Endodermal cell (in vitro differentiated cells): ENCODE measurements around the gene PARD3B. TPM values are rescaled to one million over a fixed set of nuclear protein-coding genes. Genes with fewer than 3 reads are reported as not detected.

Experiments
- DNase-seq: peaks from one replicate; pipeline ENCODE4 v3.0.0-alpha.2; 2017
- H3K27ac ChIP-seq: 2 replicates; pipeline ENCODE4 v1.5.1; 2013; ENCODE audit warnings: mild to moderate bottlenecking, low read depth, low read length, moderate library complexity
- H3K27me3 ChIP-seq: 2 replicates; pipeline ENCODE4 v1.6.1; 2013; ENCODE audit warnings: mild to moderate bottlenecking, low read length, moderate library complexity; ENCODE audit not compliant: insufficient read depth, control insufficient read depth, poor library complexity, severe bottlenecking
- H3K36me3 ChIP-seq: 2 replicates; pipeline ENCODE4 v1.7.0; 2013; ENCODE audit warnings: mild to moderate bottlenecking, low read length, moderate library complexity; ENCODE audit not compliant: control insufficient read depth, insufficient read depth
- H3K4me1 ChIP-seq: one replicate; pipeline ENCODE4 v1.7.0; 2013; ENCODE audit warnings: low read length; ENCODE audit not compliant: control insufficient read depth, insufficient read depth
- H3K4me3 ChIP-seq: 2 replicates; pipeline ENCODE4 v1.5.1; 2013; ENCODE audit warnings: mild to moderate bottlenecking, low read length, moderate library complexity
- H3K9ac ChIP-seq: 2 replicates; pipeline ENCODE4 v1.6.1; 2013; ENCODE audit warnings: mild to moderate bottlenecking, low read length, moderate library complexity; ENCODE audit not compliant: poor library complexity, severe bottlenecking; ENCODE audit errors: extremely low read depth
- H3K9me3 ChIP-seq: 2 replicates; pipeline ENCODE4 v1.6.1; 2013; ENCODE audit warnings: mild to moderate bottlenecking, low read length, moderate library complexity; ENCODE audit not compliant: control insufficient read depth
- H3K27ac Mint-ChIP-seq: 2 replicates; pipeline ENCODE4 v1.8.0; 2020; ENCODE audit warnings: mixed read lengths
- H3K27me3 Mint-ChIP-seq: 2 replicates; pipeline ENCODE4 v1.8.0; 2021; ENCODE audit warnings: mild to moderate bottlenecking, mixed read lengths; ENCODE audit not compliant: insufficient read depth
- H3K36me3 Mint-ChIP-seq: 2 replicates; pipeline ENCODE4 v1.8.0; 2020; ENCODE audit warnings: low read depth, mixed read lengths
- H3K4me1 Mint-ChIP-seq: 2 replicates; pipeline ENCODE4 v1.8.0; 2020; ENCODE audit warnings: mixed read lengths
- H3K4me3 Mint-ChIP-seq: 2 replicates; pipeline ENCODE4 v1.8.0; 2020; ENCODE audit warnings: mild to moderate bottlenecking, moderate library complexity, mixed read lengths
- H3K9me3 Mint-ChIP-seq: 2 replicates; pipeline ENCODE4 v1.8.0; 2020; ENCODE audit warnings: mild to moderate bottlenecking, mixed read lengths
- WGBS, 2 experiments: methylation state at CpG; one replicate each; pipeline versions ENCODE4 v1.1.5 to v1.1.7; 2013; ENCODE audit warnings: missing lambda C conversion rate in 2 of 2, mixed read lengths in 1 of 2; ENCODE audit not compliant: insufficient coverage in 1 of 2, insufficient read length in 1 of 2; 5-methylcytosine and 5-hydroxymethylcytosine counted together
- total RNA-seq, 2 donors: library from RNA; stranded (reverse); fragmentation: NEBNext Ultra II Directional in 1 of 2; extraction: Animal tissue kit (Norgen Biotek cat#: 25700) in 1 of 2; gene quantifications; 2 replicates in 1 of 2; 3 replicates in 1 of 2; pipeline ENCODE4 v1.2.1, GENCODE V29; 2021
- TF ChIP-seq, protein P1 (sequence below): fragments of 200-600 bp; sonication (generic); conservative IDR thresholded peaks from 2 replicates; pipeline ENCODE4 v1.5.0; 2021; ENCODE audit warnings: antibody characterized with exemption, mild to moderate bottlenecking

The PARD3B gene
- total RNA-seq, 2 donors from 2014 or later, result 2.5 to 5.6 TPM

- no peak for DNase-seq
- TF ChIP-seq, protein P1, sequence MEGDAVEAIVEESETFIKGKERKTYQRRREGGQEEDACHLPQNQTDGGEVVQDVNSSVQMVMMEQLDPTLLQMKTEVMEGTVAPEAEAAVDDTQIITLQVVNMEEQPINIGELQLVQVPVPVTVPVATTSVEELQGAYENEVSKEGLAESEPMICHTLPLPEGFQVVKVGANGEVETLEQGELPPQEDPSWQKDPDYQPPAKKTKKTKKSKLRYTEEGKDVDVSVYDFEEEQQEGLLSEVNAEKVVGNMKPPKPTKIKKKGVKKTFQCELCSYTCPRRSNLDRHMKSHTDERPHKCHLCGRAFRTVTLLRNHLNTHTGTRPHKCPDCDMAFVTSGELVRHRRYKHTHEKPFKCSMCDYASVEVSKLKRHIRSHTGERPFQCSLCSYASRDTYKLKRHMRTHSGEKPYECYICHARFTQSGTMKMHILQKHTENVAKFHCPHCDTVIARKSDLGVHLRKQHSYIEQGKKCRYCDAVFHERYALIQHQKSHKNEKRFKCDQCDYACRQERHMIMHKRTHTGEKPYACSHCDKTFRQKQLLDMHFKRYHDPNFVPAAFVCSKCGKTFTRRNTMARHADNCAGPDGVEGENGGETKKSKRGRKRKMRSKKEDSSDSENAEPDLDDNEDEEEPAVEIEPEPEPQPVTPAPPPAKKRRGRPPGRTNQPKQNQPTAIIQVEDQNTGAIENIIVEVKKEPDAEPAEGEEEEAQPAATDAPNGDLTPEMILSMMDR, result no peak
- Histone ChIP-seq H3K27ac (no peak overlapping the region), H3K9ac (no peak overlapping the region), H3K4me3 (no peak overlapping the region), H3K9me3 (no peaks in the 10 kb centered on the region), H3K27me3 (peaks cover 34% of the 10 kb centered on the region), H3K4me1 (peaks cover 11% of the 10 kb centered on the region), H3K36me3 (no peaks in the 10 kb centered on the region)
- peaks cover 24% of the 10 kb centered on the region for H3K27me3 Mint-ChIP-seq
- WGBS, 2 experiments, result 93% methylated on average over 2 of the region's 2 CpGs; no CpG with 5 or more reads in 1 of the 2 experiments
- no peak overlapping the region for H3K27ac Mint-ChIP-seq
- no peaks in the 10 kb centered on the region for H3K9me3 Mint-ChIP-seq
- H3K4me3 Mint-ChIP-seq, result no peak overlapping the region
- H3K4me1 Mint-ChIP-seq, result peaks cover 21% of the 10 kb centered on the region
- H3K36me3 Mint-ChIP-seq, result no peaks in the 10 kb centered on the region
Measured at GRCh38 chr2:205370726-205371125, 825.5 kb downstream of the PARD3B start.

GRCh38 chr2:205372141-205372540, 826.9 kb downstream of the PARD3B start:
- Histone ChIP-seq H3K27ac (no peak overlapping the region), H3K4me1 (no peaks in the 10 kb centered on the region), H3K9ac (no peak overlapping the region), H3K4me3 (no peak overlapping the region), H3K36me3 (no peaks in the 10 kb centered on the region), H3K9me3 (no peaks in the 10 kb centered on the region), H3K27me3 (peaks cover 34% of the 10 kb centered on the region)
- H3K36me3 Mint-ChIP-seq, result no peaks in the 10 kb centered on the region
- peaks cover 24% of the 10 kb centered on the region for H3K27me3 Mint-ChIP-seq
- DNase-seq, result no peak
- H3K4me3 Mint-ChIP-seq, result no peak overlapping the region
- peaks cover 7% of the 10 kb centered on the region for H3K4me1 Mint-ChIP-seq
- TF ChIP-seq, protein P1, result no peak
- H3K9me3 Mint-ChIP-seq, result no peaks in the 10 kb centered on the region
- H3K27ac Mint-ChIP-seq, result no peak overlapping the region

GRCh38 chr2:205375461-205376448, 830.5 kb downstream of the PARD3B start:
- H3K4me1 ChIP-seq, result no peaks in the 10 kb centered on the region
- WGBS, 2 experiments, result 94 to 95% methylated on average over 6 to 9 of the region's 9 CpGs

More at GRCh38 chr2:205375461-205376448, 830.5 kb downstream of the PARD3B start:
- Histone ChIP-seq H3K27ac (no peak overlapping the region), H3K27me3 (peaks cover 7% of the 10 kb centered on the region), H3K9ac (no peak overlapping the region), H3K4me3 (no peak overlapping the region), H3K36me3 (no peaks in the 10 kb centered on the region), H3K9me3 (no peaks in the 10 kb centered on the region)
- Mint-ChIP-seq H3K27ac (no peak overlapping the region), H3K36me3 (no peaks in the 10 kb centered on the region), H3K27me3 (peaks cover 3% of the 10 kb centered on the region), H3K4me3 (no peak overlapping the region), H3K4me1 (no peaks in the 10 kb centered on the region), H3K9me3 (no peaks in the 10 kb centered on the region)
- TF ChIP-seq, protein P1, result no peak
- DNase-seq, result no peak
